Measurements from ENCODE around the gene TRMT11. TPM values are rescaled to one million over a fixed set of nuclear protein-coding genes. Genes with fewer than 3 reads are reported as not detected.

The TRMT11 gene
- total and polyA plus RNA-seq, 2 of the 13 experiments (the other 11 are each of a cell fraction or from before 2014, with no cell fraction given): 42.2 to 81.9 TPM

GRCh38 chr6:125989631-125990030, 3.3 kb downstream of the TRMT11 start (continued):
- TF ChIP-seq MTERF4 (CRISPR knock-in tag; IDR thresholded peaks at IDR 0.05) (no peak), ONECUT2 (CRISPR knock-in tag; IDR thresholded peaks at IDR 0.05) (peak; percentile 92), NCOA2 (CRISPR knock-in tag; IDR thresholded peaks at IDR 0.05) (0 out of 2 replicates have a peak, but pooled peaks have one; percentile 17), ZFY (CRISPR knock-in tag; IDR thresholded peaks at IDR 0.05) (no peak), EED (CRISPR knock-in tag; IDR thresholded peaks at IDR 0.05) (no peak), CBX5 (CRISPR knock-in tag; IDR thresholded peaks at IDR 0.05; ENCODE audit: borderline replicate concordance) (no peak), ZNF264 (CRISPR knock-in tag; IDR thresholded peaks at IDR 0.05) (0 out of 2 replicates have a peak, but pooled peaks have one; percentile 25), ZNF44 (CRISPR knock-in tag; IDR thresholded peaks at IDR 0.05) (no peak), ZNF616 (CRISPR knock-in tag; IDR thresholded peaks at IDR 0.05; ENCODE audit: low read depth) (no peak), ZNF205 (CRISPR knock-in tag; IDR thresholded peaks at IDR 0.05) (0 out of 2 replicates have a peak, but pooled peaks have one; percentile 23), NCOA5 (CRISPR knock-in tag; IDR thresholded peaks at IDR 0.05) (no peak), ETV5 (CRISPR knock-in tag; IDR thresholded peaks at IDR 0.05; ENCODE audit: borderline replicate concordance) (peak; percentile 34; the same call in 1 of the 2 replicates), ZNF350 (CRISPR knock-in tag; IDR thresholded peaks at IDR 0.05; ENCODE audit: borderline replicate concordance, low read depth) (no peak), THYN1 (CRISPR knock-in tag; IDR thresholded peaks at IDR 0.05; ENCODE audit: borderline replicate concordance, low read depth) (no peak), SP1 (IDR thresholded peaks at IDR 0.05) (no peak), SP1 (CRISPR knock-in tag; IDR thresholded peaks at IDR 0.05) (no peak), AKNA (CRISPR knock-in tag; IDR thresholded peaks at IDR 0.05; ENCODE audit: borderline replicate concordance) (no peak), BCL6 (CRISPR knock-in tag; IDR thresholded peaks at IDR 0.05) (0 out of 2 replicates have a peak, but pooled peaks have one; percentile 32), TBX3 (IDR thresholded peaks at IDR 0.05; ENCODE audit: borderline replicate concordance) (peak; percentile 33; the same call in 1 of the 2 replicates), THAP11 (CRISPR knock-in tag; IDR thresholded peaks at IDR 0.05) (no peak), ZNF570 (CRISPR knock-in tag; IDR thresholded peaks at IDR 0.05; ENCODE audit: borderline replicate concordance) (no peak), RARA (CRISPR knock-in tag; IDR thresholded peaks at IDR 0.05) (peak; percentile 55), ZNF589 (CRISPR knock-in tag; conservative IDR thresholded peaks at IDR 0.05) (no peak), STAG1 (CRISPR knock-in tag; IDR thresholded peaks at IDR 0.05) (no peak), ESRRA (CRISPR knock-in tag; IDR thresholded peaks at IDR 0.05; ENCODE audit: low read depth) (no peak), ELF3 (CRISPR knock-in tag; IDR thresholded peaks at IDR 0.05) (peak; percentile 77)
- TF ChIP-seq, protein P1, sequence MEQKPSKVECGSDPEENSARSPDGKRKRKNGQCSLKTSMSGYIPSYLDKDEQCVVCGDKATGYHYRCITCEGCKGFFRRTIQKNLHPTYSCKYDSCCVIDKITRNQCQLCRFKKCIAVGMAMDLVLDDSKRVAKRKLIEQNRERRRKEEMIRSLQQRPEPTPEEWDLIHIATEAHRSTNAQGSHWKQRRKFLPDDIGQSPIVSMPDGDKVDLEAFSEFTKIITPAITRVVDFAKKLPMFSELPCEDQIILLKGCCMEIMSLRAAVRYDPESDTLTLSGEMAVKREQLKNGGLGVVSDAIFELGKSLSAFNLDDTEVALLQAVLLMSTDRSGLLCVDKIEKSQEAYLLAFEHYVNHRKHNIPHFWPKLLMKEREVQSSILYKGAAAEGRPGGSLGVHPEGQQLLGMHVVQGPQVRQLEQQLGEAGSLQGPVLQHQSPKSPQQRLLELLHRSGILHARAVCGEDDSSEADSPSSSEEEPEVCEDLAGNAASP (CRISPR knock-in tag; IDR thresholded peaks at IDR 0.05; ENCODE audit: borderline replicate concordance): no peak

All from HepG2 (cell line).